Astrocyte (in vitro differentiated cells and primary cell): Measurements from ENCODE around the gene METTL23. TPM values are rescaled to one million over a fixed set of nuclear protein-coding genes. Genes with fewer than 3 reads are reported as not detected.
"Not testable (repeated sequence)": the region's sequence is repeated elsewhere in the genome, so short reads cannot be mapped to it uniquely, and the experiment has no call there.

Experiments
- DNase-seq: peaks from one replicate; pipeline ENCODE4 v3.0.0-alpha.2; 2010; ENCODE audit warnings: low read depth
- FAIRE-seq: peaks from 2 replicates; lab custom pipeline; 2011; peaks lifted over from hg19 to GRCh38; lab: Jason Lieb, UNC
- H2AFZ ChIP-seq: 2 replicates; pipeline ENCODE4 v1.6.0; 2012; ENCODE audit warnings: low read depth, low read length, inconsistent platforms
- H3K27ac ChIP-seq: 2 replicates; pipeline ENCODE4 v1.5.1; 2011; ENCODE audit warnings: low read depth, low read length, inconsistent platforms
- H3K27me3 ChIP-seq: 2 replicates; pipeline ENCODE4 v1.6.0; 2011; ENCODE audit warnings: low read length, inconsistent platforms; ENCODE audit not compliant: insufficient read depth
- H3K36me3 ChIP-seq: 2 replicates; pipeline ENCODE4 v1.5.1; 2011; ENCODE audit warnings: low read length, inconsistent platforms; ENCODE audit not compliant: insufficient read depth
- H3K4me1 ChIP-seq: 2 replicates; pipeline ENCODE4 v1.5.1; 2011; ENCODE audit warnings: low read length, inconsistent platforms; ENCODE audit not compliant: insufficient read depth
- H3K4me2 ChIP-seq: 2 replicates; pipeline ENCODE4 v1.6.0; 2012; ENCODE audit warnings: low read length, inconsistent platforms
- H3K4me3 ChIP-seq: 2 replicates; pipeline ENCODE4 v1.5.1; 2011; ENCODE audit warnings: low read depth, mild to moderate bottlenecking, low read length, inconsistent platforms; ENCODE audit not compliant: insufficient read depth
- H3K79me2 ChIP-seq: 2 replicates; pipeline ENCODE4 v1.6.0; 2012; ENCODE audit warnings: mild to moderate bottlenecking, low read length, inconsistent platforms; ENCODE audit not compliant: insufficient read depth
- H3K9ac ChIP-seq: 2 replicates; pipeline ENCODE4 v1.6.0; 2012; ENCODE audit warnings: mild to moderate bottlenecking, low read length, inconsistent platforms
- H3K9me3 ChIP-seq: 2 replicates; pipeline ENCODE4 v1.5.1; 2012; ENCODE audit warnings: low read depth, mild to moderate bottlenecking, low read length, inconsistent platforms; ENCODE audit not compliant: insufficient read depth
- H4K20me1 ChIP-seq: 2 replicates; pipeline ENCODE4 v1.6.0; 2012; ENCODE audit warnings: low read length, inconsistent platforms; ENCODE audit not compliant: insufficient read depth
- H3K27ac Mint-ChIP-seq: one replicate; pipeline ENCODE4 v1.8.0; 2021; ENCODE audit warnings: mild to moderate bottlenecking, mixed read lengths; ENCODE audit not compliant: unreplicated experiment
- H3K27me3 Mint-ChIP-seq: one replicate; pipeline ENCODE4 v1.8.0; 2021; ENCODE audit warnings: low read depth, mixed read lengths; ENCODE audit not compliant: unreplicated experiment
- H3K36me3 Mint-ChIP-seq: one replicate; pipeline ENCODE4 v1.8.0; 2021; ENCODE audit warnings: low read depth, mixed read lengths; ENCODE audit not compliant: unreplicated experiment
- H3K4me1 Mint-ChIP-seq: one replicate; pipeline ENCODE4 v1.8.0; 2021; ENCODE audit warnings: low read depth, mixed read lengths; ENCODE audit not compliant: unreplicated experiment
- H3K4me3 Mint-ChIP-seq: one replicate; pipeline ENCODE4 v1.8.0; 2021; ENCODE audit warnings: mild to moderate bottlenecking, moderate library complexity, mixed read lengths; ENCODE audit not compliant: unreplicated experiment
- H3K9me3 Mint-ChIP-seq: one replicate; pipeline ENCODE4 v1.8.0; 2021; ENCODE audit warnings: mild to moderate bottlenecking, mixed read lengths; ENCODE audit not compliant: unreplicated experiment
- CTCF ChIP-seq: IDR thresholded peaks from 2 replicates; pipeline ENCODE4 v1.5.1; 2011; ENCODE audit warnings: low read depth, mild to moderate bottlenecking, inconsistent platforms, low read length, moderate library complexity; ENCODE audit not compliant: insufficient read depth
- EZH2 ChIP-seq: IDR thresholded peaks from 2 replicates; pipeline ENCODE4 v1.6.1; 2012; ENCODE audit warnings: mild to moderate bottlenecking, low read length, inconsistent platforms; ENCODE audit not compliant: insufficient read depth
- total RNA-seq: library from RNA; stranded (reverse); gene quantifications from 2 replicates; pipeline ENCODE4 v1.2.1, GENCODE V29; 2021

The METTL23 gene
- total RNA-seq, 1 donor from 2014 or later = 24.3 TPM

DNA sequence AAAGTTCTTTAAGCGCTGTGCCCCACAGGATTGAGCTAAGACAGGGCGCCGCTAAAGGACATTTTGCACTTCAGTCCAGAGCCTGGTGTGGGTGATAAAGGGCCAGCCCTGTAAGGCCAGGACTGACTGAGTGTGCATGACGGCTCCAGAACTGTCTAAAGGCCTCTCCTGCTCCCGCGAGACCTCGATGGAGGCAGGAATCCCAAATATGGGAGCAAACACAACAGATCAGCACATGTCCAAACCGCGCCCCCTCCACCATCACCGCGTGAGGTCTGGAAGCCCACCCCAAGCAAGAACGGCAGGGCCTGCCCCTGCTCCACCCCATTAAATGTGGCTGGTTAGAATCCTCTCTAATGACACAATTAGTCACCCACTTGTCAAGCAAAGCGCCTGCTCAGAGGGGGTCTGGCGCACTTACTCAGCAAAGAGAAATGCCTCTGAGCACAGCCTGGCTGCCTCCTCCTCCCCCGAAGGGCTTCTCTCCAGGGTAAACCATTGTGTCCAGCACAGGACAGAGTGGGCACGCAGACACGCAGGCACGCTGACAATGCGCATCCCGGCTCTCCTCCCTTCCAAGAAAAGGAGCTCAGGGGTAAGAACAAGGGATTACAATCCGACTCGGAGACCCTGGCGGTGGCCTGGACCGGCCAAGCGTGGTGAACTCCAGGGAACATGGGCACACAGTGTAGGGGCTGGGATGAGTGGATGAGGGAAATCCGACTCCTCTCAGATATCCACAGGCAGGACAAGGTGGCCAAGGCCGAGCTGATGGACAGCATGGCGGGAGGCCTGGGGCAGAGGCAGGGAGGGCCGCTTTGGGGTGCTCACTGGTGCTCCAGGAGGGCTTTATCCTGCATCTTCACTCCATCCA is 17.3 kb upstream of the METTL23 start:
- peak overlapping the region; percentile 98 for H3K27ac ChIP-seq
- H3K9me3 ChIP-seq = no peaks in the 10 kb centered on the region
- Mint-ChIP-seq H3K36me3 (peaks cover 7% of the 10 kb centered on the region), H3K9me3 (no peaks in the 10 kb centered on the region), H3K27ac (peak overlapping the region; percentile 93), H3K4me3 (peak overlapping the region; percentile 91), H3K27me3 (no peaks in the 10 kb centered on the region), H3K4me1 (peaks cover 38% of the 10 kb centered on the region)
- peaks cover 88% of the 10 kb centered on the region for H3K79me2 ChIP-seq
- TF ChIP-seq CTCF (no peak), EZH2 (no peak)
- peak; percentile 99 for DNase-seq
- peak overlapping the region; percentile 96 for H3K4me2 ChIP-seq
- peak overlapping the region; percentile 81 for H3K4me3 ChIP-seq
- peak overlapping the region; percentile 97 for H3K9ac ChIP-seq
- H4K20me1 ChIP-seq = peaks cover 73% of the 10 kb centered on the region
- peaks cover 11% of the 10 kb centered on the region for H3K36me3 ChIP-seq
- H3K27me3 ChIP-seq = no peaks in the 10 kb centered on the region
- peak; percentile 95 for FAIRE-seq
- H3K4me1 ChIP-seq = peaks cover 27% of the 10 kb centered on the region
- peak overlapping the region; percentile 31 for H2AFZ ChIP-seq

DNA sequence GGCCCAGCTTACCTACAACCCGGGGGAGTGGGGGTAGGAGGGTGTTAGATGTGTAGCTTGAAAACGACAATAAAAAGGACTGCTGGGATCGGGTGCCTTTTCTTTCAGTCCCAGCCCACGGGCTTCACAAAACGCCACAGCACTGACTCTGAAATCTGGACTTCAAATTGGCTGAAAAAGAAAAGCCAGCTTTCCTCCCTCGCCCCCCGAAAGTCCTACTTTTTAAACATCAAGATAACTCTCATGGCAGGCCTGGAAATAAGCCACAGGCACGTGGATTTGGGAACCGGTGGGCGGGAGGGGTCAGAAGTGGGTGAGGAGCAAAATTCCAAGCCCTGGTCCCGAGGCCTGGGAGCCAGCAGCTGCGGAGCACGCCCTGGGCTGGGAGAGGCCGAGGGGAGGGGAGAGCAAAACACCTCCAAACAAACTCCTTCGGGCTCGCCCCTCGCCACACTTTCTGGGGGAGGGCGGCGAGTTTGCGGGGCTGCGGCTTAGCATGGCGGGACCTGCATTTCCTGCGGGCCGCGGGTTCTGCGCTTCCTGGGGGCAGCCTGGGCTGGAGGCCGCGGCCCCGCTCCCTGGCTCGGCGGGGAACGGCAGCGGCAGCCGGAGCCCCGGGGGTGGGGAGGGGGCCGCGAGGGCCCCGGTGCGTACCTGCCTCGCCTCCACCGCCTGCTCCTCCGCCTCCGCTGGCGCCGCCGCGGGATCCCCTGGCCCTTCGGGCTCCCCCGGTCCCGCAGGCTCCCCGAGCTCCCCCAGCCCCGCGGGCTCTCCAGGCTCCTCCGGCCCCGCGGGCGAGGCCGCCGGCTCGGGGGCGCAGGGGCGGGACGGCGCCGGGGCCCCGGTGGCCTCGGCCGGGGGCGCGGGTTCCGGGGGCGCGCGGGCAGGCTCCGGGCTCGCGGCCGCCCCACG is 16.4 kb upstream of the METTL23 start:
- Mint-ChIP-seq H3K4me1 (peaks cover 38% of the 10 kb centered on the region), H3K4me3 (peak overlapping the region; percentile 91), H3K27ac (peak overlapping the region; percentile 93)
- Histone ChIP-seq H4K20me1 (peaks cover 74% of the 10 kb centered on the region), H3K36me3 (peaks cover 15% of the 10 kb centered on the region), H3K9ac (peak overlapping the region; percentile 97), H3K27ac (peak overlapping the region; percentile 98), H3K79me2 (peaks cover 86% of the 10 kb centered on the region), H3K4me1 (peaks cover 32% of the 10 kb centered on the region), H3K4me3 (peak overlapping the region; percentile 81), H3K4me2 (peak overlapping the region; percentile 96)
- H3K27me3 ChIP-seq, H3K9me3 ChIP-seq, H3K27me3 Mint-ChIP-seq, FAIRE-seq, H3K9me3 Mint-ChIP-seq, H3K36me3 Mint-ChIP-seq, DNase-seq, H2AFZ ChIP-seq: not testable (repeated sequence)

DNA sequence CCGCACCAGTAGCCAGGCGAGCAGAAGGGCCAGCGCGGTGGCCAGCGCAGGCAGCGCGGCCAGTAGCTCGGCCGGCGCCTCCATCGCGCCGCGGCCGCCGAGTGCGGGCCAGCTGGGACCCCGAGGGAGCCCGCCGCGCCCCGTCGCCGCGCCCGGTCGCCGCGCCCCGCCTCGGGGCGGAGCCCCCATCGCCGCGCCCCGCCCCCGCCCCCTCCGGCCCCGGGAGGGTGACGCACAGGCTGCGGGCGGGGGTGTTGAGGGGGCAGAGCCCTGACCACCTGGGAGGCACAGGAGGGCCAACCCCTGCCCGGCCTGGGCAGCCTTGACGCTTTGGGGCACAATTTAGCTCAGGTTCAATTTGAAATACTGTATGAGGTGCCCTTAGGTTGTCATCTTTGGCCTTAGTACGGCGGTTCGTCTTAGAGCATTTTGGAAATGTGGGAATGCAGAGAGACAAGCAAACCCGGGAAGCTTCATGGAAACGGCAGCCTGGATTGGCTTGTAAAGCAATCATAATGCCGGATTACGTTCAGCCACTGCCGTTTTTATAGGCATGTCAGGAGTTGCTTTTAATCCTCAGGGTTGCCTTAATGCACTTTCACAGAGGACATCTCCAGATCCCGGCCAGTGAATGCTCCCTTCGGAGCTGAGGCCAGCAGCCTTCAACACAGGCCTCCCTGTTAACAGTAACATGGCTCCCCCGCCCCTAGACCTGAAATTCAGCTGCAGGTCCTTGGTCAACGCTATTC is 15.6 kb upstream of the METTL23 start, which contains the start of gene MXRA7:
Gene MXRA7, minus strand, starts transcription at position 103 of the 749 bp plus-strand sequence. Its CDS starts 19 bp downstream, at position 84.
- Mint-ChIP-seq H3K9me3 (no peaks in the 10 kb centered on the region), H3K4me1 (peaks cover 40% of the 10 kb centered on the region), H3K27me3 (no peaks in the 10 kb centered on the region), H3K36me3 (peaks cover 10% of the 10 kb centered on the region), H3K4me3 (peak within 1 kb of the TSS; percentile 91), H3K27ac (peak within 1 kb of the TSS; percentile 93)
- Histone ChIP-seq H4K20me1 (peaks cover 73% of the 10 kb centered on the region), H3K27me3 (no peaks in the 10 kb centered on the region), H3K4me3 (peak within 1 kb of the TSS; percentile 81), H3K9ac (peak within 1 kb of the TSS; percentile 97), H3K27ac (peak within 1 kb of the TSS; percentile 98), H2AFZ (no peak within 1 kb of the TSS), H3K36me3 (peaks cover 15% of the 10 kb centered on the region), H3K4me1 (peaks cover 40% of the 10 kb centered on the region), H3K79me2 (peaks cover 81% of the 10 kb centered on the region), H3K4me2 (peak within 1 kb of the TSS; percentile 96), H3K9me3 (no peaks in the 10 kb centered on the region)
- DNase-seq = no peak
- TF ChIP-seq CTCF = no peak
- no peak for TF ChIP-seq EZH2
- no peak for FAIRE-seq

- not testable (repeated sequence) for FAIRE-seq, H3K9me3 Mint-ChIP-seq, H3K27ac Mint-ChIP-seq, H3K27me3 Mint-ChIP-seq, H3K27me3 ChIP-seq, H3K4me3 ChIP-seq, H3K4me2 ChIP-seq, DNase-seq, H3K36me3 Mint-ChIP-seq, H3K27ac ChIP-seq, H3K9ac ChIP-seq, H3K9me3 ChIP-seq, H2AFZ ChIP-seq
- Histone ChIP-seq H3K4me1 (peaks cover 53% of the 10 kb centered on the region), H3K79me2 (peaks cover 68% of the 10 kb centered on the region), H4K20me1 (peaks cover 67% of the 10 kb centered on the region), H3K36me3 (peaks cover 15% of the 10 kb centered on the region)
- Mint-ChIP-seq H3K4me1 (peaks cover 43% of the 10 kb centered on the region), H3K4me3 (peak overlapping the region; percentile 45)
These were observed 14.3 kb upstream of the METTL23 start for GRCh38 chr17:76712321-76712720.
